B cell (primary cell): ENCODE results near the gene FBXL14.

Experiments
- EZH2 ChIP-seq: IDR thresholded peaks from 2 replicates; pipeline ENCODE4 v1.6.1; 2012; ENCODE audit warnings: borderline replicate concordance, low read depth, mild to moderate bottlenecking, moderate library complexity, low read length; ENCODE audit not compliant: insufficient read depth, poor library complexity, severe bottlenecking
- TF ChIP-seq, protein P1 (sequence below): fragments of 200-600 bp; IDR thresholded peaks from one replicate; pipeline ENCODE4 v1.8.0; 2022; ENCODE audit warnings: antibody characterized with exemption, mild to moderate bottlenecking

DNA sequence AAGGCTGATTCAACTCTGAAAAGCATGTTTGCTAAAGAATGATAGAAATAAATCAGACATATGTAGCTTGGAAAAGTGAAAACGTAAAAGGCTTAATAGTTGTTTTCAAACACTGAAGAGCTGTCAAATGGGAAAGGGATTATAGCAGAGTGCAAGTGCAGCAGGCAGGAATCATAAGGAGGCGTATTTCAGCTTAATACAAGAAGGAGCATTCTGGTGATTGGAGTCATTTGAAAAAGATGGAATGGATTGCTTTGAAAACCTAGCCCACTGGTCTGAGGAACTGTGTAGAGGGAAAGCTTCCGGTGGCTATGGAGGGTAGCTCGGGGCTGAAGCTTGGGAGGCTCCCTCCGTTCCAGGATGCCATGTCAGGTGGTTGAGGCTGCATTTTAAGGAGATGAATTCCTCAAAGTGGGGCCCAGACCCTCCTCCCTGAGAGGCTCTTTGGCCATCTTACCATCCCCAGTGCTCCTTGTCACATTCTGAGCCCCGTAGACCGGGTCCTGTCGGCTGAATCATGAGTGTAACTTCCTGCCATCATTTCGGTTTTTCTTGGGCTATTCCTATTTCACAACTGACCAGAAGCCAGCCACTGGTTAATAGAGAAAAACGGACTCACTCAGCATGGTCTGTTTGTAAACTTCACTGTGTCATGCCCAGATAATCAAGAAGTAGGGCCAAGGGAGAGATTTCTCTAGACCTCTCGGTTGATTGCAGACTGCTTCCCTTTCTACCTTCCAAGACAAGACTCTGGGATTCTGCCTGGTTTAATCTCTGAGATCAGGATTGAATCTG, 41.1 kb upstream of the FBXL14 start:
- TF ChIP-seq, protein P1, sequence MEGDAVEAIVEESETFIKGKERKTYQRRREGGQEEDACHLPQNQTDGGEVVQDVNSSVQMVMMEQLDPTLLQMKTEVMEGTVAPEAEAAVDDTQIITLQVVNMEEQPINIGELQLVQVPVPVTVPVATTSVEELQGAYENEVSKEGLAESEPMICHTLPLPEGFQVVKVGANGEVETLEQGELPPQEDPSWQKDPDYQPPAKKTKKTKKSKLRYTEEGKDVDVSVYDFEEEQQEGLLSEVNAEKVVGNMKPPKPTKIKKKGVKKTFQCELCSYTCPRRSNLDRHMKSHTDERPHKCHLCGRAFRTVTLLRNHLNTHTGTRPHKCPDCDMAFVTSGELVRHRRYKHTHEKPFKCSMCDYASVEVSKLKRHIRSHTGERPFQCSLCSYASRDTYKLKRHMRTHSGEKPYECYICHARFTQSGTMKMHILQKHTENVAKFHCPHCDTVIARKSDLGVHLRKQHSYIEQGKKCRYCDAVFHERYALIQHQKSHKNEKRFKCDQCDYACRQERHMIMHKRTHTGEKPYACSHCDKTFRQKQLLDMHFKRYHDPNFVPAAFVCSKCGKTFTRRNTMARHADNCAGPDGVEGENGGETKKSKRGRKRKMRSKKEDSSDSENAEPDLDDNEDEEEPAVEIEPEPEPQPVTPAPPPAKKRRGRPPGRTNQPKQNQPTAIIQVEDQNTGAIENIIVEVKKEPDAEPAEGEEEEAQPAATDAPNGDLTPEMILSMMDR = no peak
- no peak for TF ChIP-seq EZH2
